ENCODE data around the gene SMC3.

Gene SMC3

GRCh38 chr10:110649347-110650264, 82.1 kb downstream of the SMC3 start:
- DNase-seq: no peak

GRCh38 chr10:110650265-110650668, 82.8 kb downstream of the SMC3 start:
- DNase-seq: no peak

DNA sequence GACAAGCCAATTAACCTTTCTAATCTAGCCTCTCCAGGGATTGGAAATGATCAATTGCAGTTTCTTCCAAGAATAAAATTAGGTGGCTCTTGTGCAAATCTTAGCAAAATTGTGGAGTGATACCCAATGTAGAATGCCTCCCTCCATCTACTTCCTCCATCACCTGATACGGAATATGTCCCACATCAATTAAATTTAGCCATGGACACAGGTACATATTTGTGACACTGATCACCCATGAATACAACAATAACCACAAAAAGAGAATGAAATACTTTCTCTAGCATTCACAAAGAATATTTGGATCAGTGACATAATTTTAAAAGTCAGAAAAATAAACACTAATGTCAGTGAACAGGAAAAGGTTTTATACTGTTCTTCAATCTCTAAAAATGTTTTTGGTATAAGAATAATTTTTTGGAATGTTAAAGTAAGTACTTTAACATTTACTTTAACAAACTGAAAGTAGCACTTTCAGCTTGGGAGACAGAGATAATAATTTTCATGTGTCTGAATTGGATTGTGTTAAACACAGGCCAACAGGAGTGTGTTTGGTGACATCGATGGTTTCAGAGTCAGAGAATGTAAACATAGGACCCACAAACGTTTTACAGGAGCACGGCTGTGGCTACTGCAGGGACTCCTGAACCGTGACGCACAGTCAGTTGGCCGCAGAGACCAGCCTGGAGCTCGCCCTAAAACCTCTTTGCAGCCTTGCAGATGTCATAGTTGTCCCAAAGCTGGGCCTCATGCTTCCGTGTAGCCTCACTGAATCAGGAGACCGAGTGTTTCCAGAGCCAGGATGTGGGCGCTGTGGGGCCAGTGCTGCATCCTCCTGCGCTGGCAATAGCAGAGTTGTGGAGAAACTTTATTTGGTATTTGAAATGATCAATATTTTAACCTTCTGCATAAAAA, 83.8 kb downstream of the SMC3 start:
- no peak for DNase-seq

- no peak for DNase-seq
Observed at GRCh38 chr10:110652475-110653118, 85.1 kb downstream of the SMC3 start.
